IMR-90 (cell line): ENCODE results near the gene TCL1A. TPM values are rescaled to one million over a fixed set of nuclear protein-coding genes. Genes with fewer than 3 reads are reported as not detected.

Experiments
- ATAC-seq: fragments of 200-7000 bp; cut with Tn5 transposase; 2 replicates; pipeline ENCODE4 v1.9.1; 2020; ENCODE audit warnings: low read depth, mild to moderate bottlenecking, moderate library complexity
- BruUV-seq: library from RNA; stranded (reverse); fragments of 400-500 nt; replicated peaks from 2 replicates; lab custom pipeline; 2021; lab: Mats Ljungman, UMichigan
- CTCF ChIA-PET: fragments of 300-600 bp; formaldehyde crosslinking; extraction: SDS; loops from one replicate; lab custom pipeline; 2021; ENCODE audit warnings: antibody characterized with exemption; lab: Yijun Ruan, JAX
- POLR2A ChIA-PET: fragments of 300-600 bp; sonication (Branson Sonifier 250); formaldehyde crosslinking; loops from one replicate; lab custom pipeline; 2022; ENCODE audit warnings: antibody characterized with exemption; ENCODE audit not compliant: unreplicated experiment; lab: Charles Lee
- DNase-seq: peaks from one replicate; pipeline ENCODE4 v3.0.0; 2013
- H2AFZ ChIP-seq: replicated peaks from 2 replicates; pipeline ENCODE3; 2013; ENCODE audit warnings: low read length, mild to moderate bottlenecking; ENCODE audit not compliant: poor library complexity
- H2AK5ac ChIP-seq: 2 replicates; pipeline ENCODE4 v1.6.1; 2013; ENCODE audit warnings: low read depth, low read length, inconsistent platforms
- H2AK9ac ChIP-seq: replicated peaks from 2 replicates; pipeline ENCODE3; 2013; ENCODE audit warnings: mild to moderate bottlenecking, low read depth, low read length, moderate library complexity; ENCODE audit not compliant: poor library complexity
- H2BK120ac ChIP-seq: 2 replicates; pipeline ENCODE4 v1.6.1; 2013; ENCODE audit warnings: low read depth, low read length, inconsistent platforms
- H2BK15ac ChIP-seq: 3 replicates; pipeline ENCODE4 v1.6.1; 2013; ENCODE audit warnings: low read depth, low read length, inconsistent platforms
- H2BK20ac ChIP-seq: 2 replicates; pipeline ENCODE4 v1.6.1; 2013; ENCODE audit warnings: low read depth, mild to moderate bottlenecking, inconsistent platforms, low read length, moderate library complexity
- H2BK5ac ChIP-seq: 2 replicates; pipeline ENCODE4 v1.6.1; 2013; ENCODE audit warnings: mild to moderate bottlenecking, low read depth, low read length, inconsistent platforms; ENCODE audit not compliant: poor library complexity, severe bottlenecking
- H3K14ac ChIP-seq: replicated peaks from 2 replicates; pipeline ENCODE4 v1.6.1; 2013; ENCODE audit warnings: low read depth, low read length, inconsistent platforms
- H3K18ac ChIP-seq: 2 replicates; pipeline ENCODE4 v1.6.1; 2013; ENCODE audit warnings: low read depth, low read length, control low read depth
- H3K23ac ChIP-seq: 2 replicates; pipeline ENCODE4 v1.6.1; 2013; ENCODE audit warnings: low read depth, low read length, inconsistent platforms
- H3K27ac ChIP-seq: 2 replicates; pipeline ENCODE4 v1.5.1; 2013; ENCODE audit warnings: mild to moderate bottlenecking, control low read depth, low read length; ENCODE audit not compliant: insufficient read depth
- H3K27me3 ChIP-seq: 2 replicates; pipeline ENCODE4 v1.6.1; 2013; ENCODE audit warnings: low read length; ENCODE audit not compliant: control insufficient read depth, insufficient read depth
- H3K36me3 ChIP-seq: 2 replicates; pipeline ENCODE4 v1.6.1; 2013; ENCODE audit warnings: low read length, mixed read lengths; ENCODE audit not compliant: control insufficient read depth, insufficient read depth
- H3K4ac ChIP-seq: 2 replicates; pipeline ENCODE4 v1.6.1; 2013; ENCODE audit warnings: low read depth, low read length, inconsistent platforms
- H3K4me1 ChIP-seq: 2 replicates; pipeline ENCODE4 v1.6.1; 2013; ENCODE audit warnings: low read length, mixed read lengths; ENCODE audit not compliant: control insufficient read depth, insufficient read depth
- H3K4me2 ChIP-seq: 2 replicates; pipeline ENCODE4 v1.6.1; 2013; ENCODE audit warnings: low read depth, mild to moderate bottlenecking, control low read depth, low read length, moderate library complexity
- H3K4me3 ChIP-seq: 2 replicates; pipeline ENCODE4 v1.5.1; 2013; ENCODE audit warnings: low read depth, mild to moderate bottlenecking, control low read depth, low read length, moderate library complexity; ENCODE audit not compliant: insufficient read depth
- H3K56ac ChIP-seq: 2 replicates; pipeline ENCODE4 v1.6.1; 2013; ENCODE audit warnings: low read length, inconsistent platforms; ENCODE audit not compliant: insufficient read depth; ENCODE audit errors: extremely low read depth
- H3K79me1 ChIP-seq, 2 experiments: 2 replicates each; pipeline ENCODE4 v1.6.1; 2013; ENCODE audit warnings: low read length in 2 of 2, inconsistent platforms in 1 of 2, low read depth in 1 of 2
- H3K9ac ChIP-seq: 2 replicates; pipeline ENCODE4 v1.6.1; 2013; ENCODE audit warnings: low read depth, low read length, control low read depth
- H3K9me1 ChIP-seq: 2 replicates; pipeline ENCODE4 v1.6.1; 2013; ENCODE audit warnings: low read length, inconsistent platforms; ENCODE audit not compliant: insufficient read depth
- H3K9me3 ChIP-seq: 2 replicates; pipeline ENCODE4 v1.6.1; 2013; ENCODE audit warnings: low read length; ENCODE audit not compliant: control insufficient read depth, insufficient read depth
- H4K20me1 ChIP-seq: 2 replicates; pipeline ENCODE4 v1.6.1; 2013; ENCODE audit warnings: low read length, inconsistent platforms; ENCODE audit not compliant: insufficient read depth
- H4K5ac ChIP-seq: 2 replicates; pipeline ENCODE4 v1.6.1; 2013; ENCODE audit warnings: mild to moderate bottlenecking, low read depth, low read length, control low read depth
- H4K8ac ChIP-seq, 2 experiments: 2 replicates each; pipeline ENCODE4 v1.6.1; 2013; ENCODE audit warnings: low read depth in 2 of 2, low read length in 2 of 2, control low read depth in 1 of 2, inconsistent platforms in 1 of 2
- H4K91ac ChIP-seq: 2 replicates; pipeline ENCODE4 v1.6.1; 2013; ENCODE audit warnings: low read depth, low read length, inconsistent platforms; ENCODE audit not compliant: insufficient read depth
- BHLHE40 ChIP-seq: fragments of 150-350 bp; IDR thresholded peaks from 2 replicates; pipeline ENCODE4 v1.6.1; 2016; ENCODE audit warnings: mild to moderate bottlenecking, low read depth, low read length
- CEBPB ChIP-seq: IDR thresholded peaks from 2 replicates; pipeline ENCODE4 v1.6.1; 2012; ENCODE audit warnings: low read depth, low read length, improper control_type of control experiment
- CHD1 ChIP-seq: IDR thresholded peaks from 2 replicates; pipeline ENCODE4 v1.6.1; 2012; ENCODE audit warnings: low read depth, low read length, improper control_type of control experiment
- CTCF ChIP-seq: conservative IDR thresholded peaks from 2 replicates; pipeline ENCODE4 v1.5.1; 2012; ENCODE audit warnings: mild to moderate bottlenecking, low read depth, low read length, improper control_type of control experiment
- ELK1 ChIP-seq: fragments of 150-350 bp; IDR thresholded peaks from 2 replicates; pipeline ENCODE4 v1.6.1; 2016; ENCODE audit warnings: low read depth, mild to moderate bottlenecking, low read length, moderate library complexity, borderline replicate concordance
- MAFK ChIP-seq: IDR thresholded peaks from 2 replicates; pipeline ENCODE4 v1.6.1; 2012; ENCODE audit warnings: low read depth, low read length, improper control_type of control experiment
- MXI1 ChIP-seq: IDR thresholded peaks from 2 replicates; pipeline ENCODE4 v1.6.1; 2012; ENCODE audit warnings: low read depth, mild to moderate bottlenecking, low read length, moderate library complexity, borderline replicate concordance
- RAD21 ChIP-seq: IDR thresholded peaks from 2 replicates; pipeline ENCODE4 v1.6.1; 2012; ENCODE audit warnings: low read length, improper control_type of control experiment
- RCOR1 ChIP-seq: IDR thresholded peaks from 2 replicates; pipeline ENCODE4 v1.6.1; 2012; ENCODE audit warnings: mild to moderate bottlenecking, low read length, improper control_type of control experiment; ENCODE audit not compliant: insufficient replicate concordance
- RFX5 ChIP-seq: IDR thresholded peaks from 2 replicates; pipeline ENCODE4 v1.8.0; 2012; ENCODE audit warnings: low read depth, mild to moderate bottlenecking, low read length, moderate library complexity
- USF2 ChIP-seq: fragments of 150-350 bp; IDR thresholded peaks from 2 replicates; pipeline ENCODE4 v1.6.1; 2017; ENCODE audit warnings: mild to moderate bottlenecking, antibody characterized with exemption, low read length, low read depth
- WGBS, 2 experiments: methylation state at CpG; one replicate each; pipeline versions ENCODE4 v1.1.5 to v1.1.7; 2013; ENCODE audit warnings: missing lambda C conversion rate in 2 of 2; ENCODE audit not compliant: insufficient read length in 1 of 2; ENCODE audit errors: extremely low coverage in 2 of 2; 5-methylcytosine and 5-hydroxymethylcytosine counted together
- dilution Hi-C: fragments of 300-500 bp; cut with HindIII; formaldehyde crosslinking; loops from one replicate; pipeline ENCODE4 v1.14.3; 2018; ENCODE audit warnings: low sequenced_read_pairs; ENCODE audit not compliant: unreplicated experiment
- in situ Hi-C: fragments of 300-500 bp; cut with MboI; formaldehyde crosslinking; loops from 3 replicates; pipeline ENCODE4 v1.14.3; 2019; ENCODE audit warnings: low sequenced_read_pairs, inconsistent platforms, mixed read lengths
- intact Hi-C: fragments of 100-400 bp; cut with micrococcal nuclease; formaldehyde crosslinking; loops from 2 replicates; pipeline ENCODE4 v1.10.0; 2022
- polyA plus RNA-seq, 3 experiments: library from polyadenylated mRNA; depleted of rRNA; stranded (reverse); fragments of >200 nt; gene quantifications; 2 replicates each; pipeline ENCODE4 v1.2.3, GENCODE V29; 2012; ENCODE audit warnings: low replicate concordance in 1 of 3
- total RNA-seq: library from RNA; depleted of rRNA; stranded (reverse); fragments of >200 nt; gene quantifications from 2 replicates; pipeline ENCODE4 v1.2.3, GENCODE V29; 2012

The TCL1A gene
- total and polyA plus RNA-seq, 2 of the 4 experiments (the other 2 are of a cell fraction): not detected

GRCh38 chr14:95675486-95675885, 38.4 kb downstream of the TCL1A start:
- H2BK5ac ChIP-seq: no peak overlapping the region
- H3K56ac ChIP-seq: no peak overlapping the region
- no peak overlapping the region for H3K27ac ChIP-seq
- H3K4me3 ChIP-seq: no peak overlapping the region
- no TSS peak for BruUV-seq
- no peaks in the 10 kb centered on the region for H3K4me1 ChIP-seq
- DNase-seq: no peak
- H3K14ac ChIP-seq: no peak overlapping the region
- intact Hi-C loops: no loop called here
- H2BK15ac ChIP-seq: no peak overlapping the region
- no peak overlapping the region for H2AK5ac ChIP-seq
- no peaks in the 10 kb centered on the region for H3K36me3 ChIP-seq
- H3K27me3 ChIP-seq: no peaks in the 10 kb centered on the region
- H2AFZ ChIP-seq: no peak overlapping the region
- H2AK9ac ChIP-seq: no peak overlapping the region
- no peak overlapping the region for H3K23ac ChIP-seq
- H4K91ac ChIP-seq: no peak overlapping the region
- H4K20me1 ChIP-seq: no peaks in the 10 kb centered on the region
- ChIA-PET POLR2A (no interaction called here), CTCF (no interaction called here)
- no peak for TF ChIP-seq RFX5
- TF ChIP-seq CTCF: no peak
- TF ChIP-seq RAD21: no peak
- no peak for TF ChIP-seq ELK1
- no peak for TF ChIP-seq CHD1
- TF ChIP-seq RCOR1: no peak
- TF ChIP-seq MAFK: no peak
- TF ChIP-seq MXI1: no peak
- no peak for TF ChIP-seq BHLHE40
- no peak for TF ChIP-seq CEBPB
- TF ChIP-seq USF2: no peak
- ATAC-seq: no peak
- no peak overlapping the region for H2BK20ac ChIP-seq
- H3K79me1 ChIP-seq: no peaks in the 10 kb centered on the region
- no peak overlapping the region for H3K18ac ChIP-seq
- no peak overlapping the region for H3K9ac ChIP-seq
- in situ Hi-C loops: no loop called here
- no peak overlapping the region for H4K5ac ChIP-seq
- no CpG with 5 or more reads among the region's 4 CpGs for WGBS, 2 experiments
- dilution Hi-C loops: no loop called here
- H3K4me2 ChIP-seq: no peak overlapping the region
- H2BK120ac ChIP-seq: no peak overlapping the region
- no peak overlapping the region for H4K8ac ChIP-seq
- no peaks in the 10 kb centered on the region for H3K9me1 ChIP-seq
- H3K4ac ChIP-seq: no peak overlapping the region
- H3K9me3 ChIP-seq: no peaks in the 10 kb centered on the region; the same call in 1 of the 2 replicates
